GM10248 (cell line): ENCODE data around the gene TSPAN6.
A peak's percentile ranks its signal among the peaks of the same experiment; 100 is the strongest.

ENCODE experiments used
- CTCF ChIA-PET: fragments of 300-600 bp; sonication (Branson Sonifier 250); formaldehyde crosslinking; extraction: SDS; loops from one replicate; lab custom pipeline; 2021; ENCODE audit warnings: antibody characterized with exemption; lab: Yijun Ruan, JAX
- POLR2A ChIA-PET: fragments of 350-650 bp; sonication (Branson Sonifier 250); formaldehyde crosslinking; extraction: SDS; loops from one replicate; lab custom pipeline; 2020; ENCODE audit warnings: antibody characterized with exemption; lab: Yijun Ruan, JAX
- DNase-seq: peaks from one replicate; pipeline ENCODE4 v3.0.0; 2012; ENCODE audit errors: extremely low spot score
- TF ChIP-seq, protein P1 (sequence below): IDR thresholded peaks from 2 replicates; pipeline ENCODE4 v1.5.1; 2012; ENCODE audit warnings: mild to moderate bottlenecking, low read depth; ENCODE audit errors: extremely low read depth, missing control alignments, control extremely low read depth

Gene TSPAN6

DNA sequence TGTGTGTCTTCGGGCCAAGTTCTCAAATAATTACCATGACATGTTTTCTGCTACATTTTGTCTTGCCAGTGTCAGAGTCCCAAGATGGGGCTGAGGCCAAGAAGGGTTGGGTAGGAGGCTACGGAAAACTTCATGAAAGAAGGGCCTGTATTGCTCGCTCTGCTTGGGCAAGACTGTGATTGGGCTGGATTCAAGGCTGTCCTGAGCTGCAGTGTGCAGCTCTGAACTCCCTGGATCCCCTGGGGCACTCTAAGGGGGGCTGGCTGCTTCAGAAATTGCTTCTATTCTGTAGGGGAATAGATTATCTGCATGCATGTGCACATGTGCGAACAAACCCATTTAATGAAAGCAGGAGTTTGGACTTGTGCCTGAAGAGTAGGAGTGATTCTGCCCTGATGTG lies 13.6 kb downstream of the TSPAN6 start:
- DNase-seq = no peak
- ChIA-PET CTCF (no interaction called here), POLR2A (no interaction called here)
- TF ChIP-seq, protein P1, sequence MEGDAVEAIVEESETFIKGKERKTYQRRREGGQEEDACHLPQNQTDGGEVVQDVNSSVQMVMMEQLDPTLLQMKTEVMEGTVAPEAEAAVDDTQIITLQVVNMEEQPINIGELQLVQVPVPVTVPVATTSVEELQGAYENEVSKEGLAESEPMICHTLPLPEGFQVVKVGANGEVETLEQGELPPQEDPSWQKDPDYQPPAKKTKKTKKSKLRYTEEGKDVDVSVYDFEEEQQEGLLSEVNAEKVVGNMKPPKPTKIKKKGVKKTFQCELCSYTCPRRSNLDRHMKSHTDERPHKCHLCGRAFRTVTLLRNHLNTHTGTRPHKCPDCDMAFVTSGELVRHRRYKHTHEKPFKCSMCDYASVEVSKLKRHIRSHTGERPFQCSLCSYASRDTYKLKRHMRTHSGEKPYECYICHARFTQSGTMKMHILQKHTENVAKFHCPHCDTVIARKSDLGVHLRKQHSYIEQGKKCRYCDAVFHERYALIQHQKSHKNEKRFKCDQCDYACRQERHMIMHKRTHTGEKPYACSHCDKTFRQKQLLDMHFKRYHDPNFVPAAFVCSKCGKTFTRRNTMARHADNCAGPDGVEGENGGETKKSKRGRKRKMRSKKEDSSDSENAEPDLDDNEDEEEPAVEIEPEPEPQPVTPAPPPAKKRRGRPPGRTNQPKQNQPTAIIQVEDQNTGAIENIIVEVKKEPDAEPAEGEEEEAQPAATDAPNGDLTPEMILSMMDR = no peak

DNA sequence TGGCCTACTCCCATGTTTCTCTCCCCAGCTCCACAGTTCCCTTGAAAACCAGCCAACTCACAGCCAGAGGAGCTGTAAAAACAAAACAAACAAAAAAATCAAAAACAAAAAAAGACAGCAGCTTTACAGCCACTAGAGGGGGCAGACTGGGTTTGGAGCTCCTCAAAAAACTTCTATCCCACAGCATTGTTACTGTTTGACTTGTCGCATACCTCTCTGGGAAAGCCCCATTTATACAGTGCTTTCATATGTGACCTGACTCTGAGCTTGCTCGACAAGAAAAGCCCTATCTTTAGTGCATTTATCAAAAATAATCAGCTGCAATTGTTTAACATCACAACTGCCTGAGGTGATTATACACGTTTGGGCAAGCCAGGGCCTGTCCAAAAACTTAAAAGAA lies 21.6 kb downstream of the TSPAN6 start:
- DNase-seq = peak; percentile 38

DNA sequence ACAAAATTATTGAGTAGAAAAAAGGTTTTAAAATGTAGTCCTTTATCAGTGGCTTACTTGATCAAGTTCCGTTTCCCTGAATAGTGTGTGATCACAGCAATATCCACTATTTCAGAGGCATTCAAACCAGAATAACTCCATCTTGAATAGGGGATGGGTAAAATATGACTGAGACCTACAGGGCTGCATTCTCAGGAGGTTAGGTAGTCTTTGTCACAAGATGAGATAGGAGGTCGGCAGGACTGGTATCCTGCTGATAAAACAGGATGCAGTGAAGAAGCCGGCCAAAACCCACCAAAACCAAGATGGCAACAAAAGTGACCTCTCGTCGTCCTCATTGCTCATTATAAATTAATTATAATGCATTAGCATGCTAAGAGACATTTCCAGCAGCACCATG lies 24.7 kb downstream of the TSPAN6 start:
- DNase-seq = no peak
- TF ChIP-seq, protein P1 = no peak
- ChIA-PET POLR2A (no interaction called here), CTCF (no interaction called here)

More for the DNA sequence above, 21.6 kb downstream of the TSPAN6 start:
- ChIA-PET POLR2A (interaction anchor here (0.5 kb wide), 1 partner anchor 36 kb away, joined by 6 read pairs; no protein-coding TSS in a partner anchor), CTCF (interaction anchor here (1.0 to 1.6 kb wide), 5 partner anchors 11 to 24 kb away, joined by 3 to 6 read pairs (median 5); no protein-coding TSS in a partner anchor)
- TF ChIP-seq, protein P1 = peak; percentile 32

DNA sequence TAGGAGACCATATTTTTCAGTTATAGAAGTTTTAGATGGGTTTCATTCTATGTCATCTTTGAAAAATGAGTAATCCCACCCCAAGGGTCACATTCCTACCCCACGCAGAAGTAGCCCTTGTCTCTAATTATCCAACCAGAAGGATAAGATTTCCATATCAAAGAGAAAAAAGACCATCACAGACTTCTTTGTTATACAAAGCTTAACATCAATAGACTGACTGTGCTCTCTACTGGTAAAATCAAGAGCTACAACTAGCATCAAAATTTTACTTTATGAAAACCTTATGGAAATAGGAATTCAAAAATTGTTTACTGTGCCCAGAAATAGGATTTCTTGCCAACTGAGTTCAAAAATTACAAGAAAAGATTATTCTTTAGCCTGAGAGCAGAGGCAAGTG lies 27.0 kb downstream of the TSPAN6 start:
- POLR2A ChIA-PET = no interaction called here
- TF ChIP-seq, protein P1 = no peak
- CTCF ChIA-PET = no interaction called here
- no peak for DNase-seq

DNA sequence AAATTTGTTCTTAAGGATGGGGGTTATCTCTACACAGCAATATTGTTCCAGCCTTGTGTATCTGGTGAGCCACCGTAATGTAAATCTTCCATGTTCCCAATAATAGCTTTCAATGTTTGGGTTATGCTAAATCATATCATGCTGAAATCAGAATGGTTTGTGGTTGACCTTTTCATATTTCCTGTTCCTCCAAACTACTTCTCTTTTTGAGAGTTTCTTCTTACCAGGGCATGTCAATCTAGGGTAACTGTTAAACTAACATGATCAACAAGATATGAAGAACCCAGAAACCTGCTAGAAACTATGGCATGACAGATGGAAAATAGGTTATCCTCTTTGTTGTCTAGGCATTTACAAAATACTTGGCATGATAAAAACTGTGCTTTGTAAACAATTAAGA lies 29.9 kb downstream of the TSPAN6 start:
- POLR2A ChIA-PET = no interaction called here
- no peak for DNase-seq
- TF ChIP-seq, protein P1 = no peak
- CTCF ChIA-PET = no interaction called here

DNA sequence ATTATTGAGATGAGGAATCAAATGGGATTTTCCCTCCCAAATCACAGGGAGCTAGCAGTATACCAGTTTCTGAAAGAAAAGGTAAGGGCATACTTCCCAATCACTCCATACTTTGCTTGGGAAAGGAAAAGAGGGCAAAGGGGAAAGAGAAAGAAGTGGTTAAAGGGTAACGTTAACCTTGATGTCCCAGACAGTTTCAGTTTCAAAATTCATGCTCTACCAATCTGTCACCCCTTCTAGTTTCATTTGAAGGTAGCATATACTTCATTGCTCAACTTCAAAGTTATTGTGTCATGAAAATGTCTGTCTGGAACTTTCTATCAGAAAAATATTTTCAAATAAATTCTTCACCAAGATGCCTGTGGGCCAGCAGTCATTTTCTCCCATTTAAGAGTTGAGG lies 35.8 kb downstream of the TSPAN6 start:
- POLR2A ChIA-PET = no interaction called here
- CTCF ChIA-PET = no interaction called here
- TF ChIP-seq, protein P1 = no peak
- no peak for DNase-seq
